ENCODE measurements around the gene NAT16.
"Not testable (repeated sequence)": the region's sequence is repeated elsewhere in the genome, so short reads cannot be mapped to it uniquely, and the experiment has no call there.

NAT16 gene

DNA sequence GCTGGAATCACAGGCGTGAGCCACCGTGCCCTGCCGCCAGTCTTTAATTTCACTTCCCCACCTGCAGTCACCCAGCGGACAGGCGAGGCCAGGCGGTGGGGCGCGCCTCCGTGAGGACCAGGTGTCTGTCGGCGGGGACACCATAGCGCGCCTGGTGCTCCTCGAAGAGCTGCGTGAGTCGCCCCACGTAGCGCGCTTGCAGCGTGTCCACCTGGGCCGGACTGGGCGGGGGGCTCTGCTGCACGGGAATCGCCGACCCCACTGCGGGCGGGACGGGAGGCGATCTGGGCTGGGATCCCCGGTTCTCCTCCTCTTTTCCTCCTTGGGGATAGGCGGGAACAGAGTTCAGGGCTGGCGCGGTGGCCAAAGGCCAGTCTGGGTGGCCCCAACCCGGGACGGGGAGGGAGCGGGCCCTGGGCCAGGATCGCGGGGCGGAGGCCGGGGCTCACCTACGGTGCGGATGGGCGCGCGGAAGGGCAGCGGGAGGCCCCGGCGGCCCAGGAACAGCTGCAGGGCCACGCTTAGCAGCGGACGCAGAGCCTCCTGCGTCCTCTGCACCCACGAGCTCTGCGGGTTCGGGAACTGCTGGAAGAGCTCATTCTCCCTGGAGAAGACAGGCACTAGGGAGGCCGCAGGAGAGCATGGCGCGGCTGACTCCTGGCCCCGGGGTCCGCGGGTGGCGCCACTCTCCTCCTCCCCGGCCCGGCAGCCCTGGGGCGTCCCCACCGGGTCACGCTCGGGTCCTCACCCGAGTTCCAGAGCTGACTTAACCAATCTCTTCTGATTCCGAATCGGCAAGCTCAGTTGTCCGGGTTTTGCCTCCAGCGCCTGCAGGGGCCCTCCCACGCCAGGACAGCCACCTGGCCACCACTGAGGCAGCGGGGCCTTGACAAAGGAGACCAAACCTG is 21.9 kb upstream of the NAT16 start:
- no peak for DNase-seq

DNA sequence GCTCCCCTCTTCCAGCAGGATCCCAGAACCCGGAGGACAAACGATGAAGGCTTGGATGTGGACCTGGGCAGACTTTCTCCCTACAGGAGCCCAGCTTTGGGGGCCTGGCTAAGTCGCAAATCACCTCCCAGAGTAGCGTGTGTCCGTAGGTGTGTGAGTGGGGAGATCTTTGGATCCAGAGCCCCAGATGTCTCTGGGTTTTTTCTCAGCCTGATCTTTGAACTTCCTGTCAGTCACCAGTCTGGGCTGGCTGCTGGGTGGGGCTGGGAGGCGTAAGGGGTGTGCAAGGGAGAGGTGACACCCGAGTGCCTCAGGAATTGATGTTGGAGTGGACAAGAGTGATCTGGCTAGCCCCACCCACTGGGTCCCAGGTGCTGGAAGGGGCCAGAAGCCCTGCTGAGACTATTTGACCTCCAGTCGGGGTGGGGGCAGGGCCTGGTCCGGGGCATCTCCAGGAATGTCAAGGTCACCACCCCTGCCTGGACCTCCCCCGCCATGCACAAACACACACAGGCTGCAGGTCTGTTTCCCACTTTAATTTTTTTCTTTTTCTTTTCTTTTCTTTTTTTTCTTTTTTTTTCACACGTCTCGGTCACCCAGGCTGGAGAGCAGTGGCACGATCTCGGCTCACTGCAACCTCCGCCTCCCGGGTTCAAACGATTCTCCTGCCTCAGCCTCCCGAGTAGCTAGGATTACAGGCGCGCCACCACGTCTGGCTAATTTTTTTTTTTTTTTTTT is 20.9 kb upstream of the NAT16 start, which contains the start of gene MOGAT3:
TSS of gene MOGAT3 (minus strand) at position 175 of the 738 bp plus-strand sequence. CDS start 182 bp downstream, outside the sequence.
- DNase-seq, result no peak

DNA sequence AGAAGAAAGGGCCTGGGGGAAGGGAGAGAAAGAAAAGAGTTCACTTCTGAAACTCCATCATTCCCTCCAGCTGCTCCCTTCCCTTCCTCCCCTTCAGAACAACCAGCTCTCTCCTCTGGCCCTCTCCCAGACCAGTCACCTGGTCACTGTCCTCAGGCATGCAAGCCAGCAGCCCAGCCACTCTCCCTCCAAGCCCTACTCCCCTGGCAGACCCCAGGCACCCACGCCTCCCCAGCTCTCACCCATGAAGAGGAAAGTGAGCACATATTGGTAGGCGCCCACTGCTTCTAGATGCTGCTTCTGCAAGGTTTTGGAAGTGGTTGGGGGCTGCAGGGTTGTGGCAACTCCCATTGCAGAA is 20.4 kb upstream of the NAT16 start:
- no peak for DNase-seq

DNA sequence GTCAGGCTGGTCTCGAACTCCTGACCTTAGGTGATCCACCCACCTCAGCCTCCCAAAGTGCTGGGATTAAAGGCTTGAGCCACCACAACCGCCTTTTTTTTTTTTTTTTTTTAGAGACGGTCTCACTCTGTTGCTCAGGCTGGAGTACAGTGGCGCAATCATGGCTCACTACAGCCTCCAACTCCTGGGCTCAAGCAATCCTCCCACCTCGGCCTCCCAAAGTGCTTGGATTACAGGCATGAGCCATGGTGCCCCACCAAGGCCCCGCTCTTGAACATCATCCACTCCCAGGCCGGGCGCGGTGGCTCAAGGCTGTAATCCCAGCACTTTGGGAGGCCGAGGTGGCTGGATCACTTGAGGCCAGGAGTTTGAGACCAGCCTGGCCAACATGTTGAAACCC is 19.4 kb upstream of the NAT16 start:
- DNase-seq, result not testable (repeated sequence)

DNA sequence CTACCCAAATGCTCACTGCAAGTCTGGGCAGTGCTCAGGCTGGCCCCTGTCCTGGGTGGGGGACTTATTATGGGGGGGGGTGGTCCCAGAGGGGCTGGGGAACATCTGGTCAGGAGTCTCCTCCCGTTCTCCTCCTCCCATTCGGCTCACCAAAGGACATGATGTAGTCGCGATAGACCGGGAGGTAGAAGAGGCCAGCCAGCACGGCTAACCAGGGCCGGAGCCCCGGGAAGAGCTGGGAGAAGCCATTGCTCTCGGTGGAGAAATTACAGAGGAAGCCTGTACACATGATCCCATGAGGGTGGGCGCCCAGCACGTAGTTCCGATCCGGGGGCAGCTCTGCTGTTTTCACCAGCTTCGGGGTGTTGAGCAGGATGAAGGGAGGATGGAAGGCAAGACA is 18.4 kb upstream of the NAT16 start:
- DNase-seq, result no peak

DNA sequence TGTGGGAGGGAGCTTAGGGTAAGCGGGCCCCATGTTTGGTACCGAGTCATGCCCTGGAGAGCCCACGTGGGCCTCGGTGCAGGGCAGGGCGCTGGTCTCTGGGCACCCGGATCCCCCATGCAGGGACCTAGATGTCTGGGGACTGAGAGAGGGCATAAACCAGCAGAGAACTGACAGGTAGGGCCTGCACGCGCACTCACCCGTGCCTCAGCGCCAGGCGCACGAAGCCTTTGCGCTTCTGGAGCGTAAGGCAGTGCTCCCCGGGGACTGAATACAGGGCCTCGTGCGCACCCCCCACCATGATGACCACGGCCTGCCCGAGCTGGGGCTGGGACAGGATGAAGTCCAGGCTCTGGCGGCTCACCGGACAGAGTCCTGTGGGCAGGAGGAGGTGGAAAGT is 17.9 kb upstream of the NAT16 start:
- DNase-seq, result no peak

DNA sequence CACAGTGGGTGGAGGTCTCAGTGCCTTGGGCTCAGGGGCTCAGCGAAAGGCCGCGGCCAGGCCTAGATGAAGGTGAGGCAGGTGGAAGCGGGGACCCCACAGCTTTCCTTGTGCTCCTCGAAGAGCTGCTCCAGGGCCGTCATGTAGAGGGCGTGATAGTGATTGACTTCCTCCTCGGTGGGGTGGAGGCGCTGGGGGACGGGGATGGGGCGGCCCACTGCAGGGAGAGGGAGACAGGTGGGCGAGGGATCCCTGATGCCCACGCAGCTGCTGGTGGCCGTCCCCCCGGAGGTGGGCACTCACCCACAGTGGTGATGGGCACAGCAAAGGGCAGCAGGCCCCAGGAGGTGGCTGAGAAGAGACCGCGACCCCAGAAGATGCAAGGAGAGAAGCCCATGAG is 15.8 kb upstream of the NAT16 start:
- no peak for DNase-seq

DNA sequence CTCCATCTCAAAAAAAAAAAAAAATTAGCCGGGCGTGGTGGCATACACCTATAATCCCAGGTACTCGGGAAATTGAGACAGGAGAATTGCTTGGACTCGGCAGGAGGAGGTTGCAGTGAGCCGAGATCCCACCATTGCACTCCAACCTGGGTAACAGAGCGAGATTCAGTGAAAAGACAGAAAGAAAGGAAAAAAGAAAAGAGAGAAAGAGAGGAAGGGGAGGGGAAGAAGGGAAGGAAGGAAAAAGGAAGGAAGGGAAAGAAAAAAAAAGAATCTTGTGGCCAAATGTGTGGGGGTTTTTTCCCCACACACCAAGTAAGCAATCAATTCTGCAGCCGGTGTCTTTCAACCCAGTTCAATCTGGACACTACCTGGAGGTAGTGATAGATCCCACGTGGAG is 9.0 kb upstream of the NAT16 start:
- DNase-seq, result no peak

DNA sequence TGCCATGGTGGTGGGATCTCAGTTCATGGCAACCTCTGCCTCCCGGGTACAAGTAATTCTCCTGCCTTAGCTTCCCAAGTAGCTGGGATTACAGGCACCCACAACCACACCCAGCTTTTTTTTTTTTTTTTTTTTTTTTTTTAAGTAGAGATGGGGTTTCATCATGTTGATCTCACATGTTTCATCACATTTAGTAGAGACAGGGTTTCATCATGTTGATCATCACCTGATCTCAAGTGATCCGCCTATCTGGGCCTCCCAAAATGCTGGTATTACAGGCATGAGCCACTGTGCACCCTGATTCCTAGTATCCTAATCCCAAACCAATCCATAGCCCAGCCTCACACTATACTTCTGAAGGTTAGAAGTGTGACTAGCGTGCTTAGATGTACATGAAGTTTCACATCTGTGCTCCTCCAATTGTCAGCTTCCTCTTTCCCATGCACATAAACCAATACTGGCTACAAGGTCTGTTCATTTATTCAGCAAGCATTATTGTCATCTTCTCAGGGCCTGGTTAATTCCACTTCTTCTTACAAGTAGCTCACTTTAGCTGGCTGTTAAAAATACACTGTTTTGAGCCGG is 6.8 kb upstream of the NAT16 start:
- DNase-seq, result no peak

DNA sequence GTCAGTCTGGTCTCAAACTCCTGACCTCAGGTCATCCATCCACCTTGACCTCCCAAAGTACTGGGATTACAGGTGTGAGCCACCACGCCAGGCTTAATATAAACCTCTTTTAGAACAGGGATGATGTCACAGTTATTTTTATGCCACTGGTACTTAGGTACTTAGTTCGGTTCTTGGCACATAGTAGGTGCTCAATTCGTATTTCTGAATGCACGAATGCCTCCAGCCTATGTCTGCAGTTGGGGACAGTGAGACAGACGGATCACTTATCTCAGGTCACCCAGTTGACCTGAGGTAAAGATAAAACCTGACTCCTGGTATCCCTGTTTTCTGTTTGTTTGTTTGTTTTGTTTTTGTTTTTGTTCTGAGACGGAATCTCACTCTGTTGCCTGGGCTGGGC is 6.1 kb upstream of the NAT16 start:
- DNase-seq, result no peak

DNA sequence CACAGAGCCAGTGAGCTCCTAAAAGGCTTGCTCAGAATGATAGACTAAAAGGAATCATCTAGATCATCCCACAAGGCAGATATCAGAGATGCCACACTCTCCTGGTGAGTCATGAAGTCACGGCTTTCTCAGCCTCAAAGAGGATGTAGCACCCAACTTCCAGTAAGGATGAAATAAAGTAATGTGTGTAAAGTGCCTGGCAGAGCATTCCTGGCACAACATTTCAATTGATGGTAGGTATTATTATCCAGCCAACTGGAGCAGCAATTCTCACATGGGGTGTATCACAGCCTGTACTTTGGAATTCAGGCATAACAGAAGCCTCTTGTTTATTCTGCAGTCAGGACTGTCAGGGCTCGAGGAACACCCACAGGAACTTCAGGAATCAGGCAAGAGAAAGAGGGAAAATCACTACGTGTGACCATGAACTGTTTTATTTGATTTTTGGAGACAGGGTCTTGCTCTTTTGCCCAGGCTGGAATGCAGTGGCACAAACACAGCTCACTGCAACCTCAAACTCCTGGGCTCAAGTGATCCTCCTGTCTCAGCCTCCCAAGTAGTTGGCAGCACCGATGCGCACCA is 5.3 kb upstream of the NAT16 start:
- DNase-seq, result no peak

DNA sequence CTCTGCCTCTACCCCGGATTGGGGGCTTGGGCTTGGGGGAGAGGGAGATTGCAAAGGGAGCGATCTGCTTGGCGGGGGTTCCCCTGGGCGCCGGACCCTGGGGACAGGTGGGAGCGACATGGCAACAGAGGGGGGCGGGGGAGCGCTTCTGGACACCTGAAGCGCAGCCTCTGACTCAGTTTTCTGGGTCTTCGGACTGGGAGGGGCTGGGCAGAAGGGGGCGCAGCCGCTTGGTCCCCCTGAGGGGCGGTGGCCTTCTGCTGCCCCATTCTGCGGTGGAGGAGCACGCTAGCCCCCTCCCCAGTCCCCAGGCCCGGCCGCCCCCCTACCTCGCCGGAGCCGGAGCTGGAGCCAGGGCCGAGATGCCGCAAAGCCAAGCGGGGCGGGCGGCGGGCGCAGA is 380 bp downstream of the NAT16 start:
- DNase-seq, result no peak

DNA sequence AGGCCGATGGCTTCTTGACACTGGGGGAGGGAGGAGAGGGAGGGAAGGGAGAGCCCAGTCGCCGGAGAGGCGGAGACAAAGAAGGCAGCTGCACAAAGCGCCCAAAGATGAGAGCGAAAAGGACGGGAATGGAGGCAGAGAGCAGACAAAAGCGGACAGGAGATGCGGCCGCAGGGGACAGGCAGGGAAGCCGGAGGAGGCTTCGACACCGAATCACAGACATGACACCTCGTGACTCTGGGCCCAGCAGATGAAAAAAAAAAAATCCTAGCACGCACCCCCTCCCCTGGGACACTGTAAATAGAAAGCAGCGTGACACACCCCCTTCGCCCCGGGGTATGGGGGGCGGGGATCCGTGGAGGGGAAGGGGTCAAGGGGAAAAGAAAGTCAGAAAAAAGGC is 976 bp downstream of the NAT16 start:
- DNase-seq, result no peak

DNA sequence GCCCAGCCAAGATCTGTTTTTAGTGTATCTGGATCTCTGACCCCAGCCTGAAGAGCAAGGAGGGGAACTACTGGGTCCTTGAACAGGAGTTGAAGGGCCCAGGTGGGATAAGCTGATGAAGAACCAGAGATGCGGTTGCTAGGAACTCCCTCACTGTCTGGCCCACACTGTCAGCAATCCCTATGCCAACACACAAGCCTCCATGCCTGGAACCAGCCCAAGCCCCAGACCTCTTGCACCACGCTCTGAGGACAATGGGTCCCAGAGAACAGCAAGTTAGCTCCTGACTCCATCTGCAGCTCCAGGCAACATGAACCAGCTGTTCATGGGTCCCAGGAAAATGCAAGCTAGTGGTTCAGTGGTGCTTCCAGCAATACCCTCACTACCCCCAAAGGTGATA is 2.4 kb downstream of the NAT16 start:
- DNase-seq, result no peak

DNA sequence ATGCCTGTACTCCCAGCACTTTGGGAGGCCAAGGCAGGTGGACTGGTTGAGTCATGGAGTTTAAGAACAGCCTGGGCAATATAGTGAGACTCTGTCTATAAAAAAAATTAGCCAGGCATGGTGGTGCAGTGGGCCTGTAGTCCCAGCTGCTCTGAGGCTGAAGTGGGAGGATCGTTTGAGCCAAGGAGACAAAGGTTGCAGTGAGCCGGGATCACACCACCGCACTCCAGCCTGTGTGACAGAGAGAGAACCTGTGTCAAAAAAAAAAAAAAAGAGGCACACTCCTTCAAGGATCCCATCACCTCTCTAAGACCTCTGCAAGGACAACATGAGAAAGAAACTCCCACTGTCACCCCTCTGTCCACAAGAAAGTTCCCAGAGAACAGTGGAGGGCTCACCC is 4.4 kb downstream of the NAT16 start:
- DNase-seq, result no peak

DNA sequence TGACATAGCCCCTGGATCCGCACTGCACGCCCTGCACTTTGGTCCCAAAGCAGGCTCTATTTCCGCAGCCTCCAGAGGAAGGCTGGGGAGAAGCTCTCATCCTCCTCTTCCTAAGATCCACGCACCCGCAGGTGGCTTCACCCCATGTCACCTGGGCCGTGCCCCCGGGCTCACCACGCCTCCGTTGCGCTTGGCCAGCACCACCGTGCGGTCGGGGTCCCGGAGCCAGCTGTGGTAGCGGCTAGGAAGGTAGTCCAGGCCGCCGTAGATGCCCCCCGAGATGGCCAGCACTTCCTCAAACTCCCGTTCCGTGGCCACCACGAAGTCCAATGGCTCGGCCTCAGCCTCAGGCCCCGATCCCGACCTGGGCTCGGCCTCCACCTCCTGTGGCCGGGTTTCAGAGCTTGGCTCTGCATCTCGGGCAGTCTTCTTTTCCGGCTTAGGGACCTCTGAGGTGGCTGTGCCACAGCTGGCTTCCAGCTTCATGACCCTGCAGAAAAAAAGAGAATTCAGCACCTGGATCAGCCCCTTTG is 5.7 kb downstream of the NAT16 start:
- DNase-seq, result no peak

DNA sequence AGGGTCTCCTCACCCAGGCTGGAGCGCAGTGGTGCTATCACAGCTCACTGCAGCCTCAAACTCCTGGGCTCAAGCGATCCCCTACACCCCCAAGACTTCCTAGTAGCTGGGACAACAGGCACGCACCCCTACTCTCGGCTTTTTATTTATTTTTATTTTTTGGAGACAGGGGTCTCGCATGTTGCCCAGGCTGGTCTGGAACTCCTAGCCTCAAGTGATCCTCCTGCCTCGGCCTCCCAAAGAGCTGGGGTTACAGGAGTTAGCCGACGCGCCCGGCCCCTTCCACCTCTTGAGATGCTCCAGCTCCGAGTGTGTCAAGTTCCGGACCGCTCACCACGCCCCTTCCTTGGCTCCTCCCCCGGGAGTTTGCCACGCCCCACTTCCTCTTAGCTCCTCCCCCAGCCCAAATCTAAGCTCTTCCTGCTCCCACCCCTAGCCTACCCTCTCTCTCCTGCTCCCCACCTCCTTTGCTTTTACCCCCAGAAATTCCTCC is 6.3 kb downstream of the NAT16 start:
- DNase-seq, result no peak

DNA sequence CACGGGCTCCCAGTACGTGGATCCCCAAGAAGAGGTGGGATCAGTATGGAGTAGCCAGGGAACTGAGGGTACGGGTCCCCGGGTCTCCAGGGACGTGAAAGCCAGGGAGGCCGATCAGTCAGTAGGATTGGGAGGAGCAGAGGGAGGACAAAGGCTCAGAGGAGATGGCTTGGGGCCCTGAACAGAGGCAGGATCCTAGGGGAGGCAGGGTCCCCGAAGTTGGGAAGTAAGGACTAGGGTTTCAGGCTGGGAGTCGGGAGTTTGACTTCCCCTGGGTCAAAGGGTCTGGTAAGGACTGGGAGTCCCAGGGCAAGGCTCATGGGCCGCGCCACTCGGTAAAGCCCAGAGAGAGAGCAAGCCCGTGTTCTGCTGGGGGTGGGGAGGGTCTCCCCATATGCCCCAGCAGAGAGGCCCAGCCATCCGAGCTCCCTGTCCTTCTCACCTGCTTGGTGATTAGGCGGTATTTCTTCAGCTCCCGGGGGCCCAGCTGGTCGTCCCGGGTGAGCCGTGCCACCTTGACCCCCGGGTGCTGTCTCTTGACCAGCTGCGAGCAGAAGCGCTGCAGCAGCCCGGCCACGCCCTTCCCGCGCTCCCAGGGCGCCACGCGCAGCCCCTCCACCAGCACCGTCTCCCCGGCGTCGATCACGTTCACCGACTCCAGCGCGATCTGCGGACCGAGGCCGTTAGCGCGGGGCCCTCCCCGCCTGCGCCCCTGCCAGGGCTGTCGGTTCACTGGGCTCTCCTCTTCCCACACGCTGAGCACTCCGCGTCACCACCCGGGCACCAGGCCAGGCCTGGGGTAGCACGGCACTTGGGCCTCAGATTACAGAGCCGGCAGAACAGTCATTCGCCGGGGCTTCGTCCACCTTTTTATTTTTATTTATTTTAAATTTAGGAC is 7.0 kb downstream of the NAT16 start:
- DNase-seq, result peak; percentile 65

DNA sequence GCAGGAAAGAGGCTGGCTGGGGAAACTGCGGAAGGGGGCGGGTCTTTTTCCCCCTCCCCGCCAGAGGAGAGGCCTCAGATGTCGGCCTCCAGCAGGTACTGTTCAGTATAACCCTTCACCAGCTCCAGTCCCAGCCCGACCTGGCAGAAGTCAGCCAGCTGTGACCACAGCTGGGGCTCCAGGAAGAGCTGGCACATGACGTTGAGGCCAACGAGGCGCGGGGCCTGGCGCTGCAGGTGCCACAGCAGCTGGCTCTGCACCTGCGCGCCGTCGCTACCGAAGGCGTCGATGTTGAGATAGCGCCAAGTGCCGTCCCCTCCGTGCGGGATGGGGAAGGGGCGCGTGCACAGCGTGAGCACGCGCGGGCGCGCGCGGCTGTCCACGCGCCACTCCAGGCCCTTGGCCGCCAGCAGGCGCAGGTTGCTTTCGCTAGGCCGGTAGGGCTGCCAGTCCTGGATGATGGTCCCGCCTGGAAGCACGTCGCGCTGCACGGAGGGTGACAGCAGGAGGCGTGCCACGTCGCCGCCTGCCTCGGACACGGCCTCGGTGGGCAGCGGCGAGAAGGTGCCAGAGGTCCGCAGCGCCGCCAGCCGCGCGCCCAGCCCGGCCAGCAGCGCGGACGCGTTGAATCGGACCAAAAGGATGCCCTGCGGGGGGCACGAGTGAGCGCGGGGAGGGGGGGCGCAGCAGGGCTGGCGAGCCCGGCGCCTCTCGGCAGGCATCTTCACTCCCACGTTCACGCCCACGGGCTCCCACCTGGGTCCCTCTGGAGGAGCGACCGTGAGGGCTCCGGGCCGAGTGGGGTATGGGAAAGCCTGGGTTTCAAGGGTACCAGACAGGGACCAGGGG is 7.9 kb downstream of the NAT16 start:
- DNase-seq, result no peak

DNA sequence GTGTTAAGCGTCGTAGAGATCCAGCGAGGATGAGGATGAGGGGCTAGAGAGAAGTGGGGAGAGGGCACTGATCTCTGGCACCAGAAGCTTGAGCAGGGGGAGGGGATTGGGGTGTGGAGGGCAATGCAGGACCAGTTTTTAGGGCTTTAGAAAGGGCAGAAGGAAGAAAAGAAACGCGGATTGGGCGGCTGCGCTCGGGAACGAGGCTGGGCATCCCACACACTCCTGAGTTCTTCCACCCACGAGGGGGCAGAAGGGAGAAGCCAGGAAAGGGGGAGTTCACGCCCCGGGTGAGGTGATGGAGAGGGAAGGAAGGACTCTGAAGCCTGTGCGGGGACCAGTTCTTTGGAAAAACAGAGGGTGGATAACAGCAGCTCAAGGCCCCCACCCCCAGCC is 8.7 kb downstream of the NAT16 start:
- no peak for DNase-seq

Measured in DMS 273 treated with DMSO at 0.1 percent for 48 hours (cell line).